GM18505 (cell line): ENCODE data around the gene DCK.

Source experiments
- ATAC-seq: cut with Tn5 transposase; IDR thresholded peaks from one replicate; pipeline ENCODE4 v1.9.1; 2021; ENCODE audit not compliant: unreplicated experiment
- POLR2A ChIP-seq: IDR thresholded peaks from 4 replicates; pipeline ENCODE4 v1.6.1; 2011; ENCODE audit warnings: borderline replicate concordance; ENCODE audit not compliant: insufficient read depth, insufficient read length; ENCODE audit errors: extremely low read depth

DCK gene

GRCh38 chr4:71063711-71064110, 70.3 kb downstream of the DCK start:
- ATAC-seq = no peak
- TF ChIP-seq POLR2A = no peak

GRCh38 chr4:71064521-71064920, 71.1 kb downstream of the DCK start:
- no peak for TF ChIP-seq POLR2A
- ATAC-seq = no peak

- no peak for ATAC-seq
- no peak for TF ChIP-seq POLR2A
Observed at GRCh38 chr4:71065991-71066510, 72.6 kb downstream of the DCK start.

- TF ChIP-seq POLR2A = no peak
- no peak for ATAC-seq
Observed at GRCh38 chr4:71066737-71067716, 73.6 kb downstream of the DCK start.

- ATAC-seq = no peak
- no peak for TF ChIP-seq POLR2A
Observed at GRCh38 chr4:71069063-71069462, 75.6 kb downstream of the DCK start.

GRCh38 chr4:71070015-71070414, 76.6 kb downstream of the DCK start:
- TF ChIP-seq POLR2A = no peak
- ATAC-seq = no peak

- ATAC-seq = no peak
- no peak for TF ChIP-seq POLR2A
Observed at GRCh38 chr4:71074452-71075299, 81.2 kb downstream of the DCK start.
